Esophagus mucosa (tissue), 1 donor: ENCODE results near the gene MYZAP. TPM values are rescaled to one million over a fixed set of nuclear protein-coding genes. Genes with fewer than 3 reads are reported as not detected.

Experiments
- ATAC-seq: fragments of 200-7000 bp; cut with Tn5 transposase; one replicate; pipeline ENCODE4 v1.9.1; 2020
- total RNA-seq: library from RNA; stranded (reverse); gene quantifications from one replicate; pipeline ENCODE4 v1.2.4, GENCODE V29; 2023
- donor health status: DM: yes; HTN: yes; CAD: no.

MYZAP gene
- total RNA-seq, 1 donor from 2014 or later: 19.8 TPM

DNA sequence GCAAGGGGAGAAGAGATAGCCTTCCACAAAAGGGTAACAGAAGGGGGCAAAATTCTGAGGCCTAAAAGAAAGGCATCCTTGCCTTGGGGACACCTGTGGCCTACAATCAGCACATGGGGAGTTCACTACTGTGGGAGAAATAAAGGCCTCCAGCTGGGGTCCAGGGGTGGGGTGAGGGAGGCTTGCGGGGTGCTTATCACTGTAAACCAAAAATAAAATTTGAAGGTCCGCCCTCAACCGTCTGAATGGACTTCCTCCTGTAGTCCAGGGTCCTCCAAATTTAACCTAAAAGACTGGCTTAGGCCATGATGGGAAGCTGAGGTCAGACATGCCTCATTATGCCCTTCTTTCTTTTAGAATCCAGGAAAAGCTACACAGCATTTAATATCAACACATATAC lies 112.7 kb downstream of the MYZAP start:
- no peak for ATAC-seq

DNA sequence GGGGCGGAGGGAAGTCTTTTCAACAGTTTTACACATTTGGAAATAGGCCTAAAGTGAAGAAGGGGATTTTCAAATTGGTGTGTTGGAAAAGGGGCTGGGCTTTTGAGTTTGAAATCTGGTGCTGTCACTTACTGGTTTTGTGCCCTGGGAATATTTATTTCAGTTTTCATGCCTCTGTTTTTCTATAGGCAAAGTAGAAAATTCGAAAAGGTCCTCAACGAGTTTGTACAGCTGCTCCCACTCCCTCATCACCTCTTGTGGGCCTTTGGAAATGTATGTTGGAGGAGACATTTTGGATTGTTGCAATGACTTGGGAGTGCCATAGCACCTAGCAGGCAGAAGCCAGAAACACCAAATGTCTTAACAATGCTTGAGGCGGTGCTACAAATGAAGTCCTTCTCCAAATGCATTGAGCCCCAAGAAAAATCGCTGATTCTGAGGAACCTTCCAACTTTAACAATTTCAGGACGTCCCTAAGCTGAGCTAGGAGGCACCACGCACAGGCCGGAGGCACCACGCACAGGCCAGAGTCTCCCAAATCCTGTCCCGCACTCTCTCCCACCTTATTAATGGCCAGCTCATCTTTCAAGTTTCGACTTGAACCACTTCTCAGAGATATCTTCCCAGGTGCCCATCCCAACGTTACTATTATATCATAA lies 114.2 kb downstream of the MYZAP start:
- ATAC-seq: peak; percentile 11

DNA sequence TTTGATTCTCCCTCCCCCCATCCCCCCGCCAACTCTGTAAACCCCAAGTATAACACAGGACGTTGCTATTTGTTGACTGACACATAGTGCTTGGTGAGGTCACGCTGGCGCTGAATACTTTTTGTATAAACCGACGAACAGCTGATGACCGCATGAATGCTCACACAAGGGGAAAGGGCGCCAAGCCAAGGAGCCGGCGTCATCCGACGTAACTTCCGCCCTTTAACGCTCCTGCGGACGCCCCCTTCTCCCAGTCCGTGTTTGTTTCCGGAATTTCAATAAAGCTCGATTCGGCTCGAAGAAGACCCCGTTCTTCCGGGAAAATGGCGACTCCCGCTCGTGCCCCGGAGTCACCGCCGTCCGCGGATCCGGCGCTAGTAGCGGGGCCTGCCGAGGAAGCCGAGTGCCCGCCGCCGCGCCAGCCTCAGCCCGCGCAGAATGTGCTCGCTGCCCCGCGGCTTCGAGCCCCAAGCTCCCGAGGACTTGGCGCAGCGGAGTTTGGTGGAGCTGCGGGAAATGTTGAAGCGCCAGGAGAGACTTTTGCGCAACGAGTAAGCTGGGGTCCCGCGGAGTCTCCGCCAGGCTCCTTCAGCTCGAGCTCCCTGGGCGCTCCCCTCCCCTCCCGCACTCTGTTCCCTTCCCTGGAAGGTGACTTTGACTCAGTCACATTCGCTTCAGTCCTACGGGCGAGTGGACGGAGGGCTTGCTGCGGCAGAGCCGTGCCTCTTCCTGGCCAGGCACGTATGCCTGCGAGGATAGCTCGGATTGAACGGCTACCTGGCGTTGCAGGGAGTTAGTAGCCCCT lies 114.9 kb downstream of the MYZAP start, which contains the start of gene POLR2M:
Gene POLR2M (plus strand): TSS at position 310 of the 805 bp plus-strand sequence. CDS start 129 bp downstream, at position 439.
- peak; percentile 96 for ATAC-seq

DNA sequence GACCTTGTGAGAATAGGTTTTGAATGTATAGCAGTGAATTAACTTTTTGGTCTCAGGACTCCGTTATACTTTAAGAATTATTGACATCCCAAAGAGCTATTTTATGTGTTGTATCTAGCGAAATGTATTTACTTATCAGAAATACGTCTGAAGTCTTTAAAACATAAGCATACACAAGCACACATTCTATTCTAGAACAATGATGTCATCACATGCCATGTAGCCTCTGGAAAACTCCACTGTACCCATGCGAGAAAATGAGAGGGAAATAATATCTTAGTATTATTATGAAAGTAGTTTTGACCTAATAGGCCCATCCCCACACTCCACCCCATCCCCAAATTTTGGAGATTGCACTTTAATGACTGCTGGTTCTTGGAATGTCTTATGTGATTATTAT lies 116.3 kb downstream of the MYZAP start:
- ATAC-seq: no peak

DNA sequence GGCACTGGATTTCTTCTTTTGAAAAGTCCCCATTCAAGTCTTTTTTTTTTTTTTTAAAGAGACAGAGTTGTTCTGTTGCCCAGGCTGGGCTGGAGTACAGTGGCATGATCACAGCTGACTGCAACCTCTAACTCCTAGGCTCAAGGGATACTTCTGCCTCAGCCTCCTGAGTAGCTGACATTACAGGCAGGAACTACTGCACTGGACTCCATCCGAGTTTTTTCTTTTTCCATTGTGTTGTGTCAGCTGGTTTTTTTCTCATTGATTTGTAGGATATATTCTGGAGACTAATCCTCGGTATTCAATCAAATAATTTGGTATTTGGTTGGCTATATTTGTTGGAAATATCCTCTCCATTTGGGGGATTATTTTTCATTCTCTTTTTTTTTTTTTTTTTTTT lies 126.6 kb downstream of the MYZAP start:
- no peak for ATAC-seq

DNA sequence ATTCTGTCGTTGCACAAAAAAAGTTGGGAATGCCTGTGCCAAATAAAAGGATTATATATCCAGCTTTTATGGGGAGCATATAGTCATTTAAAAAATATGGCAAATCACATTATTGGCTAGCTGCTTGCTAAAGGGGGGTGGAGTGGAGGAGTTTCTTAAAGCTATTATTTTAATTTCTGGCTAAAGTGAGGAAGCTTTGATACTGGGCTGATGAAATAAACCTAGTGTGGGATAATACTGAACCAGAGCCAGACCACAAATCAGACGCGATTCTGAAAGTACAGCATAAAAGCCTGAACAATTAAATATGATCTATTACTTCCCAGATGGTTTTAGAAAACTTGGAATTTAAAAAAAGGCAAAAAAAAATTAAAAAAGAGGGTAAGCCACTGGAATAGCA lies 129.2 kb downstream of the MYZAP start:
- no peak for ATAC-seq

DNA sequence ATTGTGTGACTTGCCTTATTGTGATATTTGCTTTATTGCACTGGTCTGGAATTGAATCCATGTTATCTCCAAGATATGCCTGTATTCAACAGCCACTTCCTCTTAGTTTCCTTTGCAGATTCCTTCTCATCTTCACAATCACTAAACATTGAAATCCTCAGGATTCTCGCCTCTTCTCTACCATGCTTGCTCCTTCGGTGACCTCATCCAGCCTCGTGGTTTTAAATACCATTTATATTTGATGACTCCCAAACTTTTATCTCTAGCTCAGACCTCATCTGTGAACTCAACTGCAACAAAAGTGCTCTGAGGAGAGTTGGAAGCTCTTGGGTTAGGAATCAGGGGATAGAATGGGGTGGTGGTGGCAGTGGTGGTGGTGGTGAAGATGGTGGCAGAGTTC lies 134.7 kb downstream of the MYZAP start:
- no peak for ATAC-seq

DNA sequence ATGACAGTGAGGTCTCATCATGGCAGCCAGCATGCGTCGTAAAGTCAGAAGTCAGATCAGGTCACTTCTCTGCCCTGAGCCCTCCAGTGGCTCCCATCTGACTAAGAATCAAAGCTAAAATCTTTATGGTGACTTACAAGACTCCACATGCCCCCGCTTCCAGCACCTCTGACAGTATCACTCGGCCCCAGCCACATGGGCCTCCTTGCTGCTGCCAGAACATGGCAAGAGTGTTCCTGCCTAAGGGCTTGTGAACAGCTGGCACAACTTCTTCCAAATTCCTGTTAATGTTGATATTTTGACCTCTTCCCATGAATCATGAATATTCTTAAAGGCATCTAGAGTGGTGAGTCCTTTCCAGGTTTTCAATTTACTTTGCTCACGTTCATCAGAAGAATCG lies 135.3 kb downstream of the MYZAP start:
- peak; percentile 64 for ATAC-seq

DNA sequence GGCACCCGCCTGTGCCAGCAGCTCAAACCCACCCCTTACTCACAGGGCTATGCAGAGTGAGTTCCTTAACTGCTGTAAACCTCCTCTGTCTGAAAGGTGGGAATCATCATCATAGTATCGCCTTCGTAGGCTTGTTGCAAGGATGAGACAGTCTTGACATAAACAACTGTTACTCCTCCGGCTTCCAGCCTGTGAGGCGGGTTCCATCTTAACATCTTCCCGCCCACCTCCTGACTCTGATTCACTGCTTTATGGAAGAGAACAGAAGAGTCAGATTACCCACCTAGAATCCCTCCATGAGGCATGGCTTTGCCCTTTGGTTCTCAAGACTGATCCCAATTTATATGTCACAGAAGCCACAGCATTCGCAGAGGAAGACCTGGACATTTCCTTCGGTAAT lies 136.7 kb downstream of the MYZAP start:
- no peak for ATAC-seq

DNA sequence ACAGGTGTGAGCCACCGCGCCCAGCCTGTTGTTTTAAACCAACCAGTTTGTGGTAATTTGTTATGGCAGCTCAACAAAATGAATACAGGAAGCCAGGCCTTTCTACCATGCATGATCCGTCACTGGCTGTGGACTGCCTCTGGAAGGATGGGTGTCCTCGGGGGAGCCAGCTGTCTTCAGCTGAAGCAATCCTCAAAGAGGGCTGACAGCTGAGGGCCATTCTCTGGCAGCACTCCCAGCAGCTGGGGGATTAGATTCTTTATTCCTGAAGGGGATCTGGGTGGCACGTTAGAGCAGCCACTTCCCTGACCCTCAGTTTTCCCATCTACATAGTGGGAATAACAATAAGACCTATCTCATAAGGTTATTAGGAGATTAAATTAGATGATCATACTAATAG lies 139.2 kb downstream of the MYZAP start:
- ATAC-seq: no peak

DNA sequence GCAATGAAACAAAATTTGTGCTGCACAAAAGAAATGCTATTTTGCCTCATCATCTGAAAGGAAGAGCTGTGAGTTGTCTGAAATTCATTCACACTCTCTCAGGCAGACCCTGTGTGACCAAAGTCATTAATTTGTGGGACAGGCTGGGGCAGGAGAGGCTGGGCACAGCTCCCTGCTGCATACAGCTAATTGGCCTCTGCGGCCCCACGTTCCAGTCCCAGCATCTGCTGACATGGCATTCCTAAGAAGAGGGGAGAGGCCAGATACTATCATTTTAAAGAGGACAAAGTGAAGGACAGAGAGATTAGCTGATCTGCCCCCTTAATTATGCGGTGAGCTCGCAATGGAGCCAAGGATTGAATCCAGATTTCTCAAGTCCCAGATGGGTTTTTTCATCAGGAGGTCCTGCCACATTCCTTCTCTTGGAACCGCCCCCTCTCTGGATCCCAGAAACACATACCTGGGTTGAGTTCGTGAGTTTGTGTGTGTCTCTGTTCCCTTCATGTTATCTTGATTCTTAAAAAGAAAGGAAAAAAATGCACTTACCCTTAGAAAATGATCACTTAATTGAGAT lies 139.9 kb downstream of the MYZAP start:
- no peak for ATAC-seq

DNA sequence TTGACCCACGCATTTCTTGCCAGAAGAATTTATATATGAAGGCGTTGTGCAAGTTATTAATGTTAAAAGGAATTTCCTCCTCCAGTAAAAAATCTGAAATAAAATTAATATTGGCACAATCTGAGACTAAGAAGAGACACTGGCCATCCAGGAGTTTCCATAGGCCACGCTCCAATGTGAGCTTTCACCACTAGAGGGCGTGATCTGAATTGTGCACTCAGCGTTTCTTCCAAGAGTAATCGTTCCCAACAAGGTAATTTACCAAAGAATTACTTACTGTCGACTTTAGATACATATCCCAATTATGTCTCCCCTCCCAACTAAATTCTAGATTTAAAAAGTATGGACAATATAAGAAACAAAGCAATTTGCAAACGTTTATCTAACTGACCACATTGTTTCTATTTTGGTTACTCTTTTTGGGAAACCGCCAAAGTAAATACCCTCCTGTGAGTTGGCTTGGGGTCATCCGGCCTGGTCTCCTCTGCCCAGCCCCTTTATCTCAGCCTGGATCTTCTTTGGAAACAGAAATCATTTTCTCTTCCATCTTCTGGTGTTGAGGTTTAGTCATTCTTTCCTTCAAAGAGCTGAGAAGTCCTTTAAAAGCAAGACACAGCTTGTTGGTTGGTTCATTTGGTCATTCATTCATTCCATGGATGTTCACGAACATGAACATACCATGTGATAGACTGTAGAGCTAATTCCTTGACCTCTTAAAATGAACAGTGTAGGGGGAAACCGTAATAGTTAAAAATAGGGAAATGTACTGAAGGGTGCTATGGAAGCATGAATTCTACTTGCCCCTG lies 141.0 kb downstream of the MYZAP start:
- no peak for ATAC-seq

DNA sequence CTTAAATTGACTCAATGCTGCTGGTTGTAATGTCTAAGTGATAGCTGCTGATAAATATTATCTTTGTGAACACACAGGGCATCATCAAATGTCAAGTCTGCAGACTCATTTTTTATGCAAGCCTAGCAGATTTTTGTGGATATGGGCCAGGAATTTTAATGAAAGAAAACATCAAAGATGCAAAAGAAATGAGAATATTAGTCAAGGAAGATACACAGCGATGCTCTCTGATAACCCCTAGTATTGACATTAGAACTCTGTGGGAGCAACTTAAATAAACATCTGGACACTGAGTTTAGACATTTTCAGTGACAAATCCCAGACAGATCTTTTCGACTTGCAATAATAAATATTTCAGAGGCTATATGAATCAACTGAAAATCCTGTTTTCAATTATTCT lies 143.2 kb downstream of the MYZAP start:
- no peak for ATAC-seq

Other genes starting within 250 kb of the MYZAP start
- gene CGNL1, start 215.4 kb upstream of the MYZAP start, total RNA-seq: 9.0 TPM
- 35.3 TPM for gene POLR2M, start 114.8 kb downstream of the MYZAP start, total RNA-seq